Thyroid gland (tissue), 4 donors: Measurements from ENCODE around the gene PARD3B. TPM values are rescaled to one million over a fixed set of nuclear protein-coding genes. Genes with fewer than 3 reads are reported as not detected.

Experiments
- DNase-seq, 2 donors: peaks; one replicate each; pipeline ENCODE4 v3.0.0-alpha.2; 2019
- H3K27ac ChIP-seq, 3 donors: fragments of 200-600 bp; sonication (generic); 1 replicate in 2 of 3; 2 replicates in 1 of 3; pipeline ENCODE4 v1.5.1; 2016 to 2019; ENCODE audit warnings: mild to moderate bottlenecking in 1 of 3, moderate library complexity in 1 of 3
- H3K27me3 ChIP-seq: fragments of 200-600 bp; sonication (generic); one replicate; pipeline ENCODE4 v1.5.1; 2019
- H3K36me3 ChIP-seq, 2 donors: fragments of 200-600 bp; sonication (generic); one replicate each; pipeline ENCODE4 v1.5.1; 2016 to 2019
- H3K4me1 ChIP-seq, 2 donors: fragments of 200-600 bp; sonication (generic); one replicate each; pipeline ENCODE4 v1.5.1; 2017 to 2019
- H3K4me3 ChIP-seq, 3 donors: fragments of 200-600 bp; sonication (generic); replicated peaks in 1 of 3; 1 replicate in 2 of 3; 2 replicates in 1 of 3; pipeline ENCODE4 v1.5.1; 2016; ENCODE audit warnings: mild to moderate bottlenecking in 1 of 3
- H3K9me3 ChIP-seq: fragments of 200-600 bp; sonication (generic); one replicate; pipeline ENCODE4 v1.5.1; 2017
- POLR2A ChIP-seq, 2 donors: fragments of 450-650 bp; IDR thresholded peaks; one replicate each; pipeline ENCODE4 v1.6.1; 2017; ENCODE audit warnings: antibody characterized with exemption in 2 of 2, mild to moderate bottlenecking in 2 of 2, moderate library complexity in 1 of 2
- WGBS, 2 donors: methylation state at CpG; one replicate each; pipeline ENCODE4 v1.1.5; 2017; 5-methylcytosine and 5-hydroxymethylcytosine counted together
- intact Hi-C: fragments of 100-400 bp; cut with DNase I; formaldehyde crosslinking; loops from one replicate; pipeline ENCODE4 v1.15.1; 2023
- total RNA-seq, 4 donors: library from RNA; depleted of rRNA; stranded (reverse); fragments of >200 nt; gene quantifications; one replicate each; pipeline ENCODE4 v1.2.3, GENCODE V29; 2016
- TF ChIP-seq, protein P1 (sequence below), 6 experiments: fragments of 200-600 bp in 3 of 6; fragments of 450-650 bp in 3 of 6; sonication (generic) in 3 of 6; IDR thresholded peaks; one replicate each; pipeline ENCODE4 v1.5.1; 2016 to 2019; ENCODE audit warnings: antibody characterized with exemption in 6 of 6, mild to moderate bottlenecking in 2 of 6, inconsistent platforms in 1 of 6, moderate library complexity in 1 of 6

Gene PARD3B
- total RNA-seq, 4 donors from 2014 or later: 27.0 to 43.4 (median 34.6) TPM

DNA sequence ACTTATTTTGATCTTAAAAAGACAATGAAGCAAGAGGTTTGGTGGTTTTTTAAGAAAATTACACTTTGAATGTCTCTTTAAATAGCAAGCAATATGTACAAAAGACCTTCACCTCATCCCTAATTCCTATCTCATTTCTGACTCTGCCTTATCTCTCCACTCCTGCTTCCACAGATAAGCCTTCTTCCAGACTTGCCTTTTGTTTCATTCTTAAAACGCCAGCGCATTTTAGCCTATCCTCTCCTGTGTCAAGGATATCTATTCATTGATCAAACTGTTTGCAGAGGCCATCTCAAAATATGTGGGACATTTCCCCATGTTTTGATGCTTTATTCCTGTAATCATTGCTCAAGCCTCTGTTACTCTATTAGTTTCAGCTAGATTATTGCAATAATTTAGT, 562.5 kb downstream of the PARD3B start:
- intact Hi-C loops: no loop called here
- no peak for DNase-seq
- Histone ChIP-seq H3K27ac (no peak overlapping the region), H3K27me3 (no peaks in the 10 kb centered on the region), H3K9me3 (no peaks in the 10 kb centered on the region), H3K36me3 (no peaks in the 10 kb centered on the region), H3K4me3 (no peak overlapping the region), H3K4me1 (no peaks in the 10 kb centered on the region)
- 83 to 90% methylated on average over 2 of the region's 2 CpGs for WGBS, 2 donors
- TF ChIP-seq, protein P1, sequence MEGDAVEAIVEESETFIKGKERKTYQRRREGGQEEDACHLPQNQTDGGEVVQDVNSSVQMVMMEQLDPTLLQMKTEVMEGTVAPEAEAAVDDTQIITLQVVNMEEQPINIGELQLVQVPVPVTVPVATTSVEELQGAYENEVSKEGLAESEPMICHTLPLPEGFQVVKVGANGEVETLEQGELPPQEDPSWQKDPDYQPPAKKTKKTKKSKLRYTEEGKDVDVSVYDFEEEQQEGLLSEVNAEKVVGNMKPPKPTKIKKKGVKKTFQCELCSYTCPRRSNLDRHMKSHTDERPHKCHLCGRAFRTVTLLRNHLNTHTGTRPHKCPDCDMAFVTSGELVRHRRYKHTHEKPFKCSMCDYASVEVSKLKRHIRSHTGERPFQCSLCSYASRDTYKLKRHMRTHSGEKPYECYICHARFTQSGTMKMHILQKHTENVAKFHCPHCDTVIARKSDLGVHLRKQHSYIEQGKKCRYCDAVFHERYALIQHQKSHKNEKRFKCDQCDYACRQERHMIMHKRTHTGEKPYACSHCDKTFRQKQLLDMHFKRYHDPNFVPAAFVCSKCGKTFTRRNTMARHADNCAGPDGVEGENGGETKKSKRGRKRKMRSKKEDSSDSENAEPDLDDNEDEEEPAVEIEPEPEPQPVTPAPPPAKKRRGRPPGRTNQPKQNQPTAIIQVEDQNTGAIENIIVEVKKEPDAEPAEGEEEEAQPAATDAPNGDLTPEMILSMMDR (IDR thresholded peaks at IDR 0.05): no peak
- no peak for TF ChIP-seq POLR2A (IDR thresholded peaks at IDR 0.05)

DNA sequence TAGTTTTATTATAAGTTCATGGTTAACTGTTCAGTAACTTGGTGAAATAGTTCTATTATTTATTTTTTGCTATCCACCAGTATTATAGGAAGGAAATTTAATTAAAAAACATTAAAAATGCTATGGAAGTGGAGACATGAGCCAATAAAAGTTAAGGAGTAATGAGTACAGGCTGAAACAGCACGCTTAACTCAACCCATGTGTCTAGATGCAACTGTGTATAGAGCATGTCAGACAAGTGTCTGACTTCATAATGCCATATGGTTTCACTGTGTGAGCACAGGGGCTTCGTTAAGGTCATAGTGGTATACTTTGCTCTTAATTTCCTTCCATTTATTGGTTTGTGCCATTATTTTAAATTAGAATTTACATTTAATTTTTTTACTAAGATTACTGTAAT, 570.2 kb downstream of the PARD3B start:
- 86 to 93% methylated on average over 2 of the region's 2 CpGs for WGBS, 2 donors
- intact Hi-C loops: no loop called here
- H3K27ac ChIP-seq: no peak overlapping the region
- TF ChIP-seq POLR2A (IDR thresholded peaks at IDR 0.05): no peak
- TF ChIP-seq, protein P1 (IDR thresholded peaks at IDR 0.05): no peak
- H3K9me3 ChIP-seq: no peaks in the 10 kb centered on the region
- no peaks in the 10 kb centered on the region for H3K27me3 ChIP-seq
- H3K4me1 ChIP-seq: no peaks in the 10 kb centered on the region
- H3K4me3 ChIP-seq: no peak overlapping the region
- no peaks in the 10 kb centered on the region for H3K36me3 ChIP-seq
- no peak for DNase-seq

DNA sequence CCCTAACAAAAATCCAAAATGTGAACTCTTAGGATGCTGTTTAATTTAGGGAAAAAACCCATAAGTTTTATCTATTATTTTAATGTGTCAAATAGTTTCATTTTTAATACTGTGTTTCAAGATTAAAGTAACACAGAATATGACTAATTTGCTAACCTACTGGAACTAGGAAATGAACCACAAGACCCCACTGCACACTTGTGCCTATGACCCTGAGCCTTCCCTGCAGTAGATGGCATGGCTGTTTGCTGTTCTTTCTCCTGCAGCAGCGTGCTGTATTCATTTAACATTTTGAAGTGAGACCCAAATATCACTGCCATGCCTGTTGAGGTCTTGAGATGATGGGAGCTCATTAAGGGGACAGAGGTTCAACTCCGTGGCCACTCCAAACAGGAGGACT, 571.9 kb downstream of the PARD3B start:
- 92 to 100% methylated on average over 2 of the region's 2 CpGs for WGBS, 2 donors
- TF ChIP-seq POLR2A (IDR thresholded peaks at IDR 0.05): no peak
- TF ChIP-seq, protein P1 (IDR thresholded peaks at IDR 0.05): no peak
- Histone ChIP-seq H3K9me3 (no peaks in the 10 kb centered on the region), H3K36me3 (no peaks in the 10 kb centered on the region), H3K27ac (no peak overlapping the region), H3K27me3 (no peaks in the 10 kb centered on the region), H3K4me1 (no peaks in the 10 kb centered on the region), H3K4me3 (no peak overlapping the region)
- no peak for DNase-seq
- intact Hi-C loops: no loop called here

DNA sequence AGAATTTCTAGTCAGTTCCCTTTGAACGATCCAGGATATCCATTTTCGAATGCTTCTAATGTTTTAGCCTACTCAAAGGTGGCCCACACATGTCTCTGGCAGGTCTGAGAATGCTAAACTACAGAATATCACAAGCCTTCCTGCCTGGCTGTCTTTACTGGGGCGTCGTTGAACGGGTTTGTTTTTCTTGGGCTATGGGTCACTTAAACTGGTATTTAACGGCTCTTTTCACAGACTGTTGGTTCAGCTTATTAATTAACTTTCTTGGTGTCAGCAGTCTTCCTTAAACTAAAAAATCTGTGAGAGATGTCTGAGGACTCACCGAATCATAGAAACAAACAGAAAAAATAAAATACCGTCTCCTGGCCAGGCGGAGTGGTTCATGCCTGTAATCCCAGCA, 573.9 kb downstream of the PARD3B start:
- H3K9me3 ChIP-seq: no peaks in the 10 kb centered on the region
- no peak overlapping the region for H3K4me3 ChIP-seq
- no peak for DNase-seq
- H3K36me3 ChIP-seq: no peaks in the 10 kb centered on the region
- TF ChIP-seq, protein P1 (IDR thresholded peaks at IDR 0.05): no peak
- TF ChIP-seq POLR2A (IDR thresholded peaks at IDR 0.05): no peak
- no peak overlapping the region for H3K27ac ChIP-seq
- WGBS, 2 donors: 76 to 79% methylated on average over 9 of the region's 9 CpGs
- H3K27me3 ChIP-seq: no peaks in the 10 kb centered on the region
- no peaks in the 10 kb centered on the region for H3K4me1 ChIP-seq
- intact Hi-C loops: no loop called here

DNA sequence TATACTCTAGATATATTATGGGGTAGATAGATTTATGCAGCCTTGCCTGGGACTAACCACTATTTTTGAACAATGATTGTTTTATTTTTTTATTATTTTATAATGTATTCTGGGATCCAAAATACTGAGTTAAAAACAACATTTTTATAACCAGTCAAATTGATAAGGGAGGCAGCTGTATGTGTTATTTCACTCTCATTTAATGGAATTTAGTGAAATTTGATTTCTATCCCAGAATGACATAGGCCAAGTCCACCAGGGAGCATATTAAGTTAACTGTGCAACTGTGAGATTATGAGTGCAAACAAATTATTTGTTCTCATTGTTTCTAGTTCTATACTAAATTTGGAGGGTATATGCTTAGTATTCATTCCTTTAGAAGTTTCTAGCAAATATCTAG, 583.5 kb downstream of the PARD3B start:
- no peaks in the 10 kb centered on the region for H3K4me1 ChIP-seq
- intact Hi-C loops: no loop called here

More for the DNA sequence above, 583.5 kb downstream of the PARD3B start:
- no peak for DNase-seq
- no peaks in the 10 kb centered on the region for H3K36me3 ChIP-seq
- H3K9me3 ChIP-seq: no peaks in the 10 kb centered on the region
- H3K27me3 ChIP-seq: no peaks in the 10 kb centered on the region
- TF ChIP-seq, protein P1 (IDR thresholded peaks at IDR 0.05): no peak
- no peak for TF ChIP-seq POLR2A (IDR thresholded peaks at IDR 0.05)
- H3K4me3 ChIP-seq: no peak overlapping the region
- H3K27ac ChIP-seq: no peak overlapping the region
